ENCODE data around the gene LSM3.
A peak's percentile ranks its signal among the peaks of the same experiment; 100 is the strongest.

The LSM3 gene

GRCh38 chr3:14157951-14158350 is 20.7 kb upstream of the LSM3 start:
- DNase-seq (ENCODE audit: low read depth): no peak

- no peak for DNase-seq (ENCODE audit: low read depth)
Measured at GRCh38 chr3:14158370-14158769, 20.2 kb upstream of the LSM3 start.

GRCh38 chr3:14159426-14159825 is 19.2 kb upstream of the LSM3 start:
- no peak for DNase-seq (ENCODE audit: low read depth)

- no peak for DNase-seq (ENCODE audit: low read depth)
Measured at GRCh38 chr3:14161282-14161681, 17.3 kb upstream of the LSM3 start.

- DNase-seq (ENCODE audit: low read depth): no peak
Measured at GRCh38 chr3:14162178-14162577, 16.4 kb upstream of the LSM3 start.

GRCh38 chr3:14166877-14167603 is 11.6 kb upstream of the LSM3 start:
- DNase-seq (ENCODE audit: low read depth): no peak

GRCh38 chr3:14169435-14169834 is 9.2 kb upstream of the LSM3 start:
- no peak for DNase-seq (ENCODE audit: low read depth)

GRCh38 chr3:14169871-14170270 is 8.7 kb upstream of the LSM3 start:
- DNase-seq (ENCODE audit: low read depth): no peak

GRCh38 chr3:14170531-14171159 is 8.0 kb upstream of the LSM3 start:
- DNase-seq (ENCODE audit: low read depth): no peak

GRCh38 chr3:14172496-14172895 is 6.1 kb upstream of the LSM3 start:
- no peak for DNase-seq (ENCODE audit: low read depth)

GRCh38 chr3:14174483-14174882 is 4.1 kb upstream of the LSM3 start:
- DNase-seq (ENCODE audit: low read depth): no peak

- peak; percentile 20 for DNase-seq (ENCODE audit: low read depth)
Measured at GRCh38 chr3:14175383-14176037, 3.1 kb upstream of the LSM3 start.

GRCh38 chr3:14177580-14178246 is 904 bp upstream of the LSM3 start:
- DNase-seq (ENCODE audit: low read depth): no peak

GRCh38 chr3:14179114-14179465 is 473 bp downstream of the LSM3 start:
- no peak for DNase-seq (ENCODE audit: low read depth)

- no peak for DNase-seq (ENCODE audit: low read depth)
Measured at GRCh38 chr3:14179795-14180194, 1.2 kb downstream of the LSM3 start.

- no peak for DNase-seq (ENCODE audit: low read depth)
Measured at GRCh38 chr3:14181253-14181652, 2.6 kb downstream of the LSM3 start.

- DNase-seq (ENCODE audit: low read depth): no peak
Measured at GRCh38 chr3:14183015-14183577, 4.5 kb downstream of the LSM3 start.

- DNase-seq (ENCODE audit: low read depth): no peak
Measured at GRCh38 chr3:14186854-14187458, 8.3 kb downstream of the LSM3 start.

- DNase-seq (ENCODE audit: low read depth): no peak
Measured at GRCh38 chr3:14188041-14188754, 9.6 kb downstream of the LSM3 start.

- DNase-seq (ENCODE audit: low read depth): no peak
Measured at GRCh38 chr3:14194865-14195264, 16.2 kb downstream of the LSM3 start.

GRCh38 chr3:14199641-14200040 is 21.0 kb downstream of the LSM3 start:
- no peak for DNase-seq (ENCODE audit: low read depth)

- no peak for DNase-seq (ENCODE audit: low read depth)
Measured at GRCh38 chr3:14200276-14200675, 21.7 kb downstream of the LSM3 start.
